Measurements from ENCODE around the gene ZNF407.

- TF ChIP-seq EP300 (IDR thresholded peaks at IDR 0.05), result no peak
- TF ChIP-seq, protein P1, sequence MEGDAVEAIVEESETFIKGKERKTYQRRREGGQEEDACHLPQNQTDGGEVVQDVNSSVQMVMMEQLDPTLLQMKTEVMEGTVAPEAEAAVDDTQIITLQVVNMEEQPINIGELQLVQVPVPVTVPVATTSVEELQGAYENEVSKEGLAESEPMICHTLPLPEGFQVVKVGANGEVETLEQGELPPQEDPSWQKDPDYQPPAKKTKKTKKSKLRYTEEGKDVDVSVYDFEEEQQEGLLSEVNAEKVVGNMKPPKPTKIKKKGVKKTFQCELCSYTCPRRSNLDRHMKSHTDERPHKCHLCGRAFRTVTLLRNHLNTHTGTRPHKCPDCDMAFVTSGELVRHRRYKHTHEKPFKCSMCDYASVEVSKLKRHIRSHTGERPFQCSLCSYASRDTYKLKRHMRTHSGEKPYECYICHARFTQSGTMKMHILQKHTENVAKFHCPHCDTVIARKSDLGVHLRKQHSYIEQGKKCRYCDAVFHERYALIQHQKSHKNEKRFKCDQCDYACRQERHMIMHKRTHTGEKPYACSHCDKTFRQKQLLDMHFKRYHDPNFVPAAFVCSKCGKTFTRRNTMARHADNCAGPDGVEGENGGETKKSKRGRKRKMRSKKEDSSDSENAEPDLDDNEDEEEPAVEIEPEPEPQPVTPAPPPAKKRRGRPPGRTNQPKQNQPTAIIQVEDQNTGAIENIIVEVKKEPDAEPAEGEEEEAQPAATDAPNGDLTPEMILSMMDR (IDR thresholded peaks at IDR 0.05), result no peak
These were observed 451.8 kb downstream of the ZNF407 start for GRCh38 chr18:75049455-75049789.
